C4-2B (cell line): ENCODE measurements around the gene MYO1H.

Source experiments
- H3K27ac ChIP-seq: fragments of 450-650 bp; 2 replicates; pipeline ENCODE4 v1.5.1; 2017
- ZFX ChIP-seq: fragments of 450-650 bp; IDR thresholded peaks from 2 replicates; pipeline ENCODE4 v1.6.1; 2017
- TF ChIP-seq, protein P1 (sequence below): fragments of 450-650 bp; conservative IDR thresholded peaks from 2 replicates; pipeline ENCODE4 v1.5.1; 2017; ENCODE audit warnings: mild to moderate bottlenecking

MYO1H gene

DNA sequence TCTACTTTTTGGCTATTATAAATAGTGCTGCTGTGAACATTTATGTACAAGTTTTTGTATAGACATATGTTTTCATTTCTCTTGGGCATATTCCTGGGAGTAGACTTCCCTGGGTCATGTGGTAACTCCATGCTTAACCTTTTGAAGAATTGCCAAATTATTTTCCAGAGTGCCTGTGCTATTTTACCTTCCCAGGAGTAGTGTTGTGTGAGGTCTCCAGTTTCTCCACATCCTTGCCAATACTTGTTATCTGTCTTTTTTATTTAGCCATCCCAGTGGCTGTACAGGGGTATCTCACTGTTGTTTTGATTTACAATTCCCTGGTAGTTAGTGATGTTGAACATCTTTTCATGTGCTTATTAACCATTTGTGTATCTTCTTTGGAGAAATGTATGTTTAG lies 148.6 kb downstream of the MYO1H start:
- no peak for TF ChIP-seq ZFX
- TF ChIP-seq, protein P1, sequence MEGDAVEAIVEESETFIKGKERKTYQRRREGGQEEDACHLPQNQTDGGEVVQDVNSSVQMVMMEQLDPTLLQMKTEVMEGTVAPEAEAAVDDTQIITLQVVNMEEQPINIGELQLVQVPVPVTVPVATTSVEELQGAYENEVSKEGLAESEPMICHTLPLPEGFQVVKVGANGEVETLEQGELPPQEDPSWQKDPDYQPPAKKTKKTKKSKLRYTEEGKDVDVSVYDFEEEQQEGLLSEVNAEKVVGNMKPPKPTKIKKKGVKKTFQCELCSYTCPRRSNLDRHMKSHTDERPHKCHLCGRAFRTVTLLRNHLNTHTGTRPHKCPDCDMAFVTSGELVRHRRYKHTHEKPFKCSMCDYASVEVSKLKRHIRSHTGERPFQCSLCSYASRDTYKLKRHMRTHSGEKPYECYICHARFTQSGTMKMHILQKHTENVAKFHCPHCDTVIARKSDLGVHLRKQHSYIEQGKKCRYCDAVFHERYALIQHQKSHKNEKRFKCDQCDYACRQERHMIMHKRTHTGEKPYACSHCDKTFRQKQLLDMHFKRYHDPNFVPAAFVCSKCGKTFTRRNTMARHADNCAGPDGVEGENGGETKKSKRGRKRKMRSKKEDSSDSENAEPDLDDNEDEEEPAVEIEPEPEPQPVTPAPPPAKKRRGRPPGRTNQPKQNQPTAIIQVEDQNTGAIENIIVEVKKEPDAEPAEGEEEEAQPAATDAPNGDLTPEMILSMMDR = no peak
- no peak overlapping the region for H3K27ac ChIP-seq

DNA sequence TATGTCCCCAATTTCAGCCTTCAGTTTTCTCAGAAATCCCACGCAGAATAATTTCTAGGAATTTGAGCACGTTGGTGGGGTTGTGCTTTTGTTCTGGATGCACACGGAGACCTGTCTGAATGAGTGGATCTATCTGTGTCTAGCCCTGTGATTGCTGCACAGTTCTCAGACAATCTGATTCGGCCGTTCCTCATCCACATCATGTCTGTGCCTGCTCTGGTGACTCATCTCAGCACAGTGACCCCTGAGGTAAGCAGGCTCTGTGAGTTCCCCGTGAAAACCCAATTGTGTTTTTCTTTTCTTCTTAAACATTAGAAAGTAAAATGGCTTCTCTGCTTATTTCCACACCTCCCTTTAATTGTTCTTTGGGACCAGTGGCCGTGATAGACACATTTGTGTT lies 150.0 kb downstream of the MYO1H start:
- no peak overlapping the region for H3K27ac ChIP-seq
- TF ChIP-seq, protein P1 = no peak
- TF ChIP-seq ZFX = no peak
